Stromal cell of bone marrow (primary cell): ENCODE data around the gene PDGFD.

Source experiments
- DNase-seq: peaks from one replicate; pipeline ENCODE4 v3.0.0-alpha.2; 2012; ENCODE audit warnings: low read depth

Gene PDGFD

GRCh38 chr11:103958475-103959215 lies 205.3 kb downstream of the PDGFD start:
- no peak for DNase-seq

DNA sequence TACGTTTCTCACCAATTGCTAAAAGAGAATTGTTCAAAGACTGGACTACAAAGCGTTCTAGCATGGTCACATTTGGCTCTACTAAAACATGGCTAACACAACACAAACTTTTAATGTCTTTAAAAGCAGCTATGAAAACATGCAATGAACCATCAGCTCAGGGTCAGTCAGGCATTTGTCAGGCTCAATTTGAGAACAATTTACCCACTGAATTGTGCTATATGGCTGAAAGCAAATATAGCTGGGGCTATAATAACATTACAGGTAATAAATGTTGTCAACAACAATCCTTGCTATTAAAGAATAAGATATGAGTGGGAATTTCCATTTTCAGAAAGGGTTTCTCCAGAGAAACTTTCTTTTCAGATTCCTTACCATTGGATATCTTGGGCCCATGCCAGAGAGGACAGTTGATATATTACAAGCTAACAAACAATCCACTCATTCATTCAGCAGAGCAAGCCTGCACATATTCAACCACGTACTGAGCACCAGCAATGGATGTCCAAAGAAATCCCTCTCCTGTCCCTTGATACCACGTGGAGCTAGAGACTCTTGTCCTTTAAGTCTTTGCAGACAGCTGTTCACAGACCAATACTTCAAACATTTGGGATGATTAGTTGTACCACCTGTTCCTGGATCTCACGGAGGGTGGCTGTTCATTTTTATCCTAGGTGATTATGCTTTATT lies 210.0 kb downstream of the PDGFD start:
- no peak for DNase-seq

DNA sequence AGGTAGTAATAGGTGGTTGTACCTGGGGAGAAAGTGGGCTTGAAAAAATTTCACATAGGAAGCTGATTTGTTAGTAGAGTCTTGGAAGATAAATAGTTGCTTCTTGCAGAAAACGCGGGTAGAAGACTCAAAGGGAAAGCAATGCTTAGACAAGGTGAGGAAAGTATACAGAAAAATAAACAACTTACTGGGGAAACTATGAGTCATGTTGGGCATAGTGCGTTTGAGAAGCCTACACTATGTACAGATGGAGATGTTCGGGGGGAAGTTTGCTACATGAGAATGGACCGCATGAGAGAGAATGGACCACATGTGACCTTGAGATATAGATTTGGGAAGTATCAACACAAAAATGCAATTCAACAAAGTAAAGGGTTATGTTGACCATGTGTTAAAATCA lies 214.2 kb downstream of the PDGFD start:
- no peak for DNase-seq

- DNase-seq: no peak
Observed at GRCh38 chr11:103948187-103948763, 215.7 kb downstream of the PDGFD start.

GRCh38 chr11:103947546-103947919 lies 216.4 kb downstream of the PDGFD start:
- peak; percentile 80 for DNase-seq

DNA sequence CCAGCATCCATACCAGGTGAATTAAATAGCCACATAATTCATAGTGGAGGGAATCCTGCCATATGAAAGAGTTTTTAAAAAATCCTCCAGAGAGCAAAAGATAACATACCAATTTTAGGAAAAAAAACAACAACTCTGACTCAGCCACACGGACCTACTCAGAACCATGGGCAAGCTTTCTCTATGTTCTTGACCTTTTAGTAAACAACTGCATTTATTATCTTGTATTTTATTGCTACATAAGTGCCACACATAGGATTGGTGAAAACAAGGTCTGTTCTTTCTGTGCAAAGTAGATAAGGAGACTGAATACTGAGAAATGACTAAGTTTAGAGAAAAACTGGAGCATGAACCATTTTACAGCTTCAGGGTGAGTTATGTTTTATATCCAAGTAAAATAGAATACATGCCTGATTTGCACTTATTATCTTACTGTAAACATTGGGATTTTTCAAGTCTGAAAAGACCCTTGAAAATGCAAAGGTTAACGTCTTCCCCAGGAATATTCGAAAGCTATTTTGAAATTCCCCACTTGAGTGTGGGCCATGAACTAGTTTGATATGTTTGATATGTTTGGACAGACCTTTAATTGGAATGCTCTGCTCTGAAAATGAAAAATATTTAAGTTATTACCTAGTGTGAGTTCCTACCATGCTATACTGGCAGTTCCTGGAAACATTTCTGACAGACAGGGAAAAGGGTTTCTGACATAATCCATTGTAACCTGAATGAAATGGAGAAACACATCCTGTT lies 217.0 kb downstream of the PDGFD start:
- DNase-seq: no peak

DNA sequence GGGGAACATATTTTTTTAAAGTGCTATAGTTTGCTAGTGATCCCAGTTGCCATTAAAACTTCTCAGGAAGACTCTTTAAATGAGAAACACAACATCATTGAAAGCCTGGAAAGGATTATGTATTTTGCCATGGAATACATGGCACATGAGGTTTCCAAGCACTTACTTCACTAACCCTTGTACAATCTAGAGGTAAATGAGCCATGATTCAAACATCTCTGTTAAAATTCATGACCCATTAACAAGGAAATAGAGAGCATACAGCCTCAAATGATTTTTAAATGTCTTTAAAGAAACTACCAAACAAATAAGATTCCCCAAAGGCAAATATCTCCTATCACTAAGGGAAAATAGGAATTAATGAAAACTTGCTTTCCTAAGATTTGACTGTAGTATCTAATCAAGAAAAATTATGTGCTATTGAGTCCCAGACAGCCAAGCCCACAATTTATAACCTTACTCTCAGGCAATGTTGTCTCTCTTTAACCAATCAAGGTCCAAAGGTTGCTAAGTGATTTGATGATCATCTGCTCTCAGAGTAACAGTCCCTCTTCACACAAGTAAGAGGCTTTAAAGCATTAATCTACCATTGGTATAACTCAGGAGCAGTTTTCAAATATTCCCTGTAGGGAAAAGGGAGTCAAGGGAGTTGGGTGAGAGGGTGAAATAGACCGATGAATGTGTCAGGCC lies 219.6 kb downstream of the PDGFD start:
- DNase-seq: no peak

DNA sequence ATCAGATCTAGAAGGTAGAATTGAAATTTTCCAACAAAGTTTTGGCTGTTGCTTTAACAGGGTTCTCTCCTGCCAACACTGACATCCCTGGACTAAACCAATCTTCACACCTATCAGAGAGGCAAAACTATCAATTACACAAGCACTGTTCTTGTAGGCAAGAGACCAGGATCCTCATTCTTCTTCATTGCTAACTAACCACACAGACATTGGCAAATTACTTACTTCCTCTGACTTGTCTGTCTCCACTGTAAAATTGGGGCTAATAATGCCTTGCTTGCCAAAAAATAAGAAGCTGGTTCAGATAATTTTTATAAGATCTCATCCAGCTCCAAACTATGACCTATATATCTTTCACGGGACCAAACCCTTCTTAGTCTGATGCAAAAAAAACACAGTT lies 221.3 kb downstream of the PDGFD start:
- DNase-seq: no peak

DNA sequence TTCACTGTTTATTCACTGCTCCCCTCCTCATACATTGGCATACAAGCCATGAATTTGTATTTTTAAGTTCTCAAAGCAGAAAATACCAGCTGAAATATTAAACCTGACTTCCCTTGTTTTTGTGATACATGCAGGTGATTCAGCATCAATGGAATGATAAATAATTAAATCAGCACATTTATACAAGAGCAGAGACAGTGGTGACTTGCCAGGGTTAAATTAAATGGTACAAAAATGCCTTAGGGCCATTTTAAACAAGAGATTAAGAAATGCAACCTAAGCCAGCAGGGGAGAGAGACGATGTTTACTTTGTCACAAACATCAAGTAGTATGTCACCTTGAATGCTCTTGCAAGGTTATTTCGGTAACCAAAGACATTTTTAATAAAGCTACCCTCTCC lies 223.4 kb downstream of the PDGFD start:
- no peak for DNase-seq

DNA sequence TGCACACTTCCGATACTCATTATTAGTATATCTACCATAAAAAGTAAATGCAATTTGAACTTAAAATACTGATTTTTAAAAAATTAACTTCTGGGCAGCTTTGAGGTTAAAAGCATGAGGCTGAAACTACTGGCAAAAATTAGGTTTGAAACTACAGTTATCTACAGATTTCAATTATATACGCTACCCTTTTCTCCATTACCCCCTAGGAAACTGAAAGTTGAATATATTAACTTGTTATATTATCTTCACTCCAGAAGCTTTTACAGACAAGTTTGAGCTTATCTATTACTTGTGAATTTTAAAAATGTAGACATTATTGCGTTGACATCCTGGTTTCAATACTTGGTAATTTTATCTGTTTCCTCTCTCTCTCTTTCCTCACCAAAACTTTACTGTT lies 224.3 kb downstream of the PDGFD start:
- no peak for DNase-seq

- DNase-seq: no peak
Observed at GRCh38 chr11:103936059-103936458, 227.9 kb downstream of the PDGFD start.

- no peak for DNase-seq
Observed at GRCh38 chr11:103935219-103935618, 228.7 kb downstream of the PDGFD start.

DNA sequence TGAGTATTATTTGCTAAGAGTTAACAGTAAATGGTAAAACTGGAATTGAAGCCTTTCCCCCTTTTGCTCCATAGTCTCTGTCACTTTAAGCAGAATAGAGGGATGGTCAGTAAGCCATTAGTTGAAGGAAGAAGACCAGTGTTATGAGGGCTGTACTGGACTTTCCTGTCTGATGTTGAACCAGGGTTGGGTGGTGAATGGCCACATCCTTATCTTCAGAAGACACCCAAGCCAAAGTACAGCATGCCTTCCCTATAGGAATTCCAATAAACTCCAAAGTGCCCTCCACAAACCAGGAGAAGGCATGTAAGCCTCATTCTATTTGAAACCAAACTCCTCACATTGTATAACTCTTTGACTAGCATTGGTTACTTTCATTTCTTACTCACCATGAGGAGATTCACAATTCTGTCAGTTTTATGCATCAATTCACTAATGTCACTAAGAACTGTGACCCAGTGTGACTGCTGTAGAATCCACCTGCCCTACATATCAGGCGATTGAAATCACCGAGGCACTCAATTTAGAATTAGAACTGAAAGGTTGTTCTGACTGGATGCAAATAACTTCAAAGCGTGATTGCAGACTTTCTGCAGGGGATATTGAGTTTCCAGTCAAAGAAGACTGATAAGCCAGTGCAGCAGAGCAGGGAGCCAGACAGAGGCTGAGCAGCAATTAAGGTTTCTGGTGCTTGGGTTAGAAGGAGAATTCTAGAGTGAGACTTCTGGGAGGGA lies 234.6 kb downstream of the PDGFD start:
- DNase-seq: no peak

GRCh38 chr11:103928802-103929161 lies 235.2 kb downstream of the PDGFD start:
- DNase-seq: no peak

DNA sequence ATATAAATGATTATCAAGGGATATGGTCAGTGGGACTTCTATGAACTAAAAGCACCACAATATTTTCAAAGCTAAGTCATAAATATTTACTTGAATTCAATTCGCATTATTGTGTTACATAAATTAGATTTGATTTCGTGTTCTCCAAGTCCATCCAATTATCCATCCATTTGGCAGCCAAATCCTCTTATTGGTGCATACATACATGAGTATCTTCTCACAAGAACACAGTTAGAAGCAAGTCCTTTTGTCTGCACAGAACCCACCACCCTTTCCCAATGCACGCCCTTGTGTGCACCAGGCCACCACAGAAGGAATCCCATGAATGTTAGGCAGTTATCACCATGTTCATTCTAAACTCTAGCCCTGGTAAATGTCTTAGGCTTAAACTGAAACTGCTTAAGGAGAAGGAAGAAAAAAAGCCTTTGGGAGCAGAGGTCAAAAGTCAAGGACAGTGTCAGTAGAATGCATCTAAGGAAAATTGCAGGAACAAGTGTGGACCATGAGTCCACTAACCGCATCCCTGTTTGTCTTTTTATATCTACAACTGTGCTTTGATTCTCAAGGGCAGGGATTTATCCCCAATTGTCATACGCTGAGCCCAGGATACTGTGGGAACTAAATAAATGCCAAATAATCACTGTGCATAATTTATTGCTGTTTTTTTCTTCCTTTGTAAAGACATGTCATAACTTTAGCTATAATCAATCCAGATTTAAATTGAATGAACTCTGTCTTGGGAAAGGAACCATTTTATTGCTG lies 235.7 kb downstream of the PDGFD start:
- DNase-seq: no peak

DNA sequence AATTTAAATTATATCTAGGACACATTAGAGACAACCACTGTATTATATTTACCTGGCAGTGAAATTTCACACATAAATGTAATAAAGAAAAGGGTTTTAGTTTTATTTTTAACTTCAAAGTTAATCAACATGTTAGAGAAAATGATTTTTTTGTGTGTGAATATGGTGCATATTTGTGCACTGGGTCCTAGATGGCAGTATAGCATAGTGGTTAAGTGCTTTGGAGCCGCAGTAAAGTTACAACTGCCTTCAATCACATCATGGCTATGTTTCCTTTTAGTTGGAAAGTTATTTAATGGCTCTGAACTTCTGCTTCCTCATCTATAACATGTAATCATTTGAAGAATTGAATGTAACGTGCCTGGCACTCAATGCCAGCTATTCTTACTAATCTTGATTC lies 236.4 kb downstream of the PDGFD start:
- DNase-seq: peak; percentile 31

- DNase-seq: no peak
Observed at GRCh38 chr11:103926990-103927389, 237.0 kb downstream of the PDGFD start.

DNA sequence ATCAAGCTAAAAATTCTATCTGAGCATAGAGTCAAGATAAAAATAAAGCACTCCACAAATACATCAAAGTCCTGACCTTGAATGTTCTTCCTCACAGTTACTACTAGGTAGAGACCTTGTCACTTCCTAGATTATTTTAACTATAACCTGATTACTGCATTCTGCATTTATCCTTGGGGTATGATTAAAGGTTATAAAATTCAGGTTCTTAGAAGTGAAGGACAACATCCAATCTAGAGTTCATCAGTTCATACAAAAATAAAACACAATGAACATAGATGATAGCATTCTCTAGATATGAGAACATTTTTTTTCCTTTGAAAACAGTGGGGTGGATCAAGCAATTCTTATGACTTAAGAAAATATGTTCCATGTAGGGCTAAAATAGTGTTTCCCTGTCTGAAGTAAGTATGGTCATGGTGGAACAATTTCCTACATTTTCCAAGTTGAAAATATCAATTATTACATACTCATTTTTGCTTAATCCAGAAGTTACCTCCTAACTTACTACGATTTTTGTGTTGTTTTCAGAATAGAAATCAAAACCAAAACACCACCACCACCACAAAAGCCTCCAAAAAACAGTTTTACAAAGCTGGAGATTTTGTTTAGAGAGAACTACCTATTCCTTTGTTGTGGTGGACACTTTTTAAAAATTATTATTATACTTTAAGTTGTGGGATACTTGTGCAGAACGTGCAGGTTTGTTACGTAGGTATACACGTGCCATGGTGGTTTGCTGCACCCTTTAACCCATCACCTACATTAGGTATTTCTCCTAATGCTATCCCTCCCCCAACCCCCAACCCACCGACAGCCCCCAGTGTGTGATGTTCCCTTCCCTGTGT lies 239.6 kb downstream of the PDGFD start:
- no peak for DNase-seq

DNA sequence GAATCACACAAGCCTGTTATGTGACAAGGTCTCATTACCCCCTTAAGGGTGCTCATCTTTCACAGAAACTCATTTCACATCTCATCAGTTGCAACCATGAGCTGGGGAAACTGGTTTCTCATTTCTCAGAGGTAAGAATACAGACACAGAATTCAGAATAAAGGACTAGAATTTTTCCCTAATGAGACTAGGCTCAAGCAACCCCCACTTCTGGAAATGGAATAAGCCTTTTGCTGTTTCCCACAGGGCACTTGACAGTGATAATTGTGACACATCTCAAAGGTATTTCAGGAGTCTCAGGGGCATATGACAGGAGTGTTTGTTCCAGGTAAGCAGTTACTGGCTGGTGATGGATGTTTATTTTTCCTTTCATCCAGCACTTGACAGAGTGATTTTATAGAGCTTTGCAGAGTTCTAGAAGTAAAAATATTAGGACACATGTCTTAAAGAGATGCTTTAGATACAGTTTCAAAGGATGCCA lies 240.5 kb downstream of the PDGFD start:
- no peak for DNase-seq

DNA sequence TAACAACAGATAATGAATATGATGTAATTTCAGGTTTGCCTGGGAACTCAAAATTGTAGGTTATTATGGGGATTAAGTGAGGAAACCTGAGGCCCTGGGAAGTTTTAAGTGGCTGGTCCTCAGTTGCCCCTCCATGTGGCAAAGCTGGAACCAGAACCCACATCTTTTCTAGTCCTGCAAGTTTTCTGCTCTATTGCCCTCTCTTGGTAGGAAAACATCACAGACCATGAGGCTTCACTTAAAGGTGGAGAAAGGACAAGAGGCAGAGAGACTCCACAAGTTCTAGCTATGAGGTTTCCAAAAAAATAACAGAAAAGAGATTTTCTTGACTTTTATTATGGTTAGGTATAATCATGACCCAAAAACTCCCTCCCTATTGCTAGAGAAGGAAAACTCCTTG lies 243.0 kb downstream of the PDGFD start:
- no peak for DNase-seq
